C4-2B (cell line): ENCODE measurements around the gene TAB2.
A peak's percentile ranks its signal among the peaks of the same experiment; 100 is the strongest.

Source experiments
- H3K27ac ChIP-seq: fragments of 450-650 bp; 2 replicates; pipeline ENCODE4 v1.5.1; 2017
- CTCF ChIP-seq: fragments of 450-650 bp; conservative IDR thresholded peaks from 2 replicates; pipeline ENCODE4 v1.5.1; 2017; ENCODE audit warnings: mild to moderate bottlenecking
- ZFX ChIP-seq: fragments of 450-650 bp; IDR thresholded peaks from 2 replicates; pipeline ENCODE4 v1.6.1; 2017

TAB2 gene

GRCh38 chr6:149436647-149437046 is 119.1 kb downstream of the TAB2 start:
- no peak for TF ChIP-seq CTCF
- TF ChIP-seq ZFX, result no peak
- no peak overlapping the region for H3K27ac ChIP-seq

GRCh38 chr6:149437212-149437611 is 119.7 kb downstream of the TAB2 start:
- no peak overlapping the region for H3K27ac ChIP-seq
- TF ChIP-seq CTCF, result no peak
- TF ChIP-seq ZFX, result no peak

DNA sequence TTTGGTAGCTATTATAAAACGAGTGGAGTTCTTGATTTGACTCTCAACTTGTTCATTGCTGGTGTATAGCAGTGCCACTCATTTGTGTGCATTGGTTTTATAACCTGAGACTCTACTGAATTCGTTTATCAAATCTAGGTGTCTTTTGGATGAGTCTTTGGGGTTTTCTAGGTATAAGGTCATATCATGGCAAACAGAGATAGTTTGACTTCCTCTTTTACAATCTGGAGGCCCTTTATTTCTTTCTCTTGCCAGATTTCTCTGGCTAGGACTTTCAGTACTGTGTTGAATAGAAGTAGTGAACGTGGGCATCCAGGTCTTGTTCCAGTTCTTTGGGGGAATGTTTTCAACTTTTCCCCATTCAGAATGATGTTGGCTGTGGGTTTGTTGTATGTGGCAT is 121.3 kb downstream of the TAB2 start:
- TF ChIP-seq CTCF (no peak), ZFX (no peak)

GRCh38 chr6:149439626-149440025 is 122.1 kb downstream of the TAB2 start:
- no peak overlapping the region for H3K27ac ChIP-seq
- TF ChIP-seq CTCF, result no peak
- no peak for TF ChIP-seq ZFX

More for the DNA sequence above, 121.3 kb downstream of the TAB2 start:
- no peak overlapping the region for H3K27ac ChIP-seq

DNA sequence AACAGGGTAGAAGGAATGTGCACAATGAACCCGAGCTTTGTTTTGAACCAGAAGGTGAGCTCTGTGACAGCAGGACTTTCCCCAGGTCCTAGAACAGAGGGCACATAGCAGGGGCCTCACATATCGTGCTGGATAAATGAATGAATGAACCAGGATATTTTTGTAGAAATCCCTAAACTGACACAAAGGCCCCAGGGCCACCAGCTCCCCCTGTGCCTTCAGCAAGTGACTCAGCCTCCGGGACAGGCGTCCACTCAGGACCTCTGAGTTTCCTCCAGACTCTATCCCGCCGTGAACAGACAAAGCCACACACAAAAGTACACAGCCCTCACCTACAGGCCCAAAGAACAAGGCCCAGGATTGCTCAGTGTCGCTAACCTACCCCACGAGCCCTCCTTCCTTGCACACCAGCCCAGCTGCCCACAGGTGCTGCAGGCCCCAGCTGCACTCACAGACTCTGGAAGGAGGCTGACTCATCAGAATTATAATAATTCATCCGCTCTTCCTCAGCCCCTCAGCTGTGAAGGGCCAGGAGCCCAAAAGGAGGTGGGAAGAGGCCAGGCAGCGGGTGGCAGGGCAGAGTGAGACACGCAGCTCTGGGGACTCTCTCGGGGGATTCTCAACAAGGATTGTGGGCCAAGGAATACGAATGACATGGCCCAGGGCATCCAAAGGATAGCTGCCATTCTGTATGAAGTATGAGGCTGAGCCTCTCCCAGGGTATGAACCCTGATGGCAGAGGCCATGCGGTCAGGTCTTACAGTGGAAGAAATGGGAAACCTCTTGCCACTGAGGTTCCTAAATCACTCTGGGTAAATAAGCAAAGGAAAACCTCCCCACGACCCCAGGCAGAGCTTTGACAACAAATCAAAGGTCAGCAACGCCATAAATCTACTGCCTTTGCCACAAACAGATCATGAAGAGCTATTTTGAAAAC is 123.5 kb downstream of the TAB2 start:
- no peak for TF ChIP-seq CTCF
- no peak overlapping the region for H3K27ac ChIP-seq

- H3K27ac ChIP-seq, result no peak overlapping the region
- TF ChIP-seq ZFX, result no peak
- no peak for TF ChIP-seq CTCF
Measured at GRCh38 chr6:149441740-149442139, 124.2 kb downstream of the TAB2 start.

DNA sequence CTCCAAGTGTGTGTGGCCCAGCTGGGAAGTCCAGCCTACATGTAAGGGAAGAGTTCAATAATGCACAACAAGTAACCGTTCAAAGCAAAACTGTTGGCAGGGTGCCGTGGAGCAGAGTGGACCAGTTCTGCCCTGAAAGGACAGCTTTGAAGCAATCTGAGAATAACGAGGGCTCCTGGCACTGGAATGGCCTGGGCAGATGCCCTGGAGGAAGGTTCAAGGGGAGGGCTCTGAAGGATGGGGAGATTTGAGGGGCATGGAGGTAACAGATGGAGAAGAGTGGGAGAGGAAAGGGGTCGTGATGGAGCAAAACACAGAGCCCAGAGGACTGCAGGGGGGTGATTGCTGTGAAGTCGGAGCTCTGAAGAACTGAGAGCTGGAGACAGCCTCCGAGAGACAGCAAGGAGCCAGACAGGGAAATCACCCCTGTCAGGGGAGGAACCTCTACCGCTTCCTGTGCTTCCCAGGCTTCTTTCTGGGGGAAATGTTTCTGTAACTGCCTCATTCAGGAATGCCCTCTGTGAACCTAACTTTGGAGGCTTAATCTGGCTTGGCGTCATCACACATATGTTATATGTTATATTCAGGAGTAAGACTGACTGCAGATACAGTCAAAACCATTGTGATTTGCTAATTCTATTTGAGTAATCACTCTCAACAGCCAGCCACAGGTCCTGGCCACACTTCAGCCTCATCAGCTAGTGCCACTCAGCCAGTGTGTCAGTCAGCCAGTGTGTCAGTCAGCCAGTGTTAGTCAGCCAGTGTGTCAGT is 126.1 kb downstream of the TAB2 start:
- no peak overlapping the region for H3K27ac ChIP-seq

DNA sequence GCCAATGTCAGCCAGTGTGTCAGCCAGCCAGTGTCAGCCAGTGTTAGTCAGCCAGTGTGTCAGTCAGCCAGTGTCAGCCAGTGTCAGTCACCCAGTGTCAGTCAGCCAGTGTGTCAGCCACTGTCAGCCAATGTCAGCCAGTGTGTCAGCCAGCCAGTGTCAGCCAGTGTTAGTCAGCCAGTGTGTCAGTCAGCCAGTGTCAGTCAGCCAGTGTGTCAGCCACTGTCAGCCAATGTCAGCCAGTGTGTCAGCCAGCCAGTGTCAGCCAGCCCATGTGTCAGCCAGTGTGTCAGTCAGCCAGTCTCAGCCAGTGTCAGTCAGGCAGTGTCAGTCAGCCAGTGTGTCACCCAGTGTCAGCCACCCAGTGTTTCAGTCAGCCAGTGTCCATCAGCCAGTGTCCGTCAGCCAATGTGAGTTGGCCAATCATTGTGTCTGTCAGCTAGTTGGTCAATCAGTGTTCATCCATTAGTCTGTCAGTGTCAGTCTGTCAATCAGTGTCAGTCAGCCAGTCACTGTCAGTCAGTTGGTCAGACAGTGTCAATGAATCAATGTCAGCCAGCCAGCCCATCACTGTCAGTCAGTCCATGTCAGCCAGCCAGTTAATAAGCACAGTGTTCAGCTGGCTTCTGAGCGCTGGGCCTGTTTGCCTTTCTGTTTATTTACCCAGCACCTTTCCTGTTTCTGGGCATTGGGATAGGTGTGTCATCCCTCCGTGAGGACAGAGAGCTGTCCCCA is 127.0 kb downstream of the TAB2 start:
- peak overlapping the region; percentile 8; the same call in 1 of the 2 replicates for H3K27ac ChIP-seq

More for the DNA sequence above, 126.1 kb downstream of the TAB2 start:
- TF ChIP-seq CTCF, result no peak
- no peak for TF ChIP-seq ZFX
